Measurements from ENCODE around the gene MCC.

MCC gene

DNA sequence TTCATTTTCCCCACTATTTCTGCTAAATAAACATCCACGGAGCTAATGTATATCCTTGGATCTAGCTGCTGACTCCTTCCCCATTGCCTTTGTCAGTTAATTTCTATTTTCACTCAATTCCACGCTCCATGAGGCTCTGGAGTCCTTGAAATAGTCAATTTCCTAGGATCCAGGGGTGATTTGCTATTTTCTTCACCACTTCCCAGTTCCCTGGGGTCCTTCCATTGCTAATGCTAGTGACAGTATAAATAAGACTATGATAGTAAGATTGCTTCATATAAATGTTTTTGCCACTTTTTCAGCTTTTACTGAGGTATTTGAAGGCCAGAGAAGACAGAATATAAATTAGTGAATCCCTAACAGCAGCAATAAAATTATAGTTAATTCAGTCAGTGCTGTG lies 66.6 kb downstream of the MCC start:
- ChIA-PET CTCF (interaction anchor here (0.6 kb wide), 1 partner anchor 81 kb away, joined by 4 read pairs; no protein-coding TSS in a partner anchor), POLR2A (no interaction called here)
- Histone ChIP-seq H3K4me1 (ENCODE audit: control insufficient read depth, insufficient read depth, low read length) (no peaks in the 10 kb centered on the region), H3K36me3 (ENCODE audit: control insufficient read depth in 2 of 2, insufficient read depth in 1 of 2, low read length in 2 of 2) (no peaks in the 10 kb centered on the region), H3K9me3 (ENCODE audit: control insufficient read depth, insufficient read depth, low read depth, low read length) (no peaks in the 10 kb centered on the region), H3K27ac (ENCODE audit: extremely low read depth, low read depth, low read length) (no peak overlapping the region), H3K4me3 (ENCODE audit: low read depth, low read length) (no peak overlapping the region)
- TF ChIP-seq HOXD13 (CRISPR knock-in tag; IDR thresholded peaks at IDR 0.05; ENCODE audit: borderline replicate concordance) (no peak), GLI2 (tag by site-specific recombination; IDR thresholded peaks at IDR 0.05; ENCODE audit: borderline replicate concordance, low read depth) (no peak), ZNF76 (tag by site-specific recombination; IDR thresholded peaks at IDR 0.05; ENCODE audit: borderline replicate concordance, low read depth) (no peak), SP3 (tag by site-specific recombination; IDR thresholded peaks at IDR 0.05) (no peak), ZNF366 (tag by site-specific recombination; conservative IDR thresholded peaks at IDR 0.05) (no peak), ZNF146 (tag by site-specific recombination; IDR thresholded peaks at IDR 0.05) (no peak), ZNF404 (tag by site-specific recombination; IDR thresholded peaks at IDR 0.05) (no peak), ZNF501 (tag by site-specific recombination; IDR thresholded peaks at IDR 0.05) (no peak), ZNF843 (tag by site-specific recombination; IDR thresholded peaks at IDR 0.05) (no peak), ZNF221 (tag by site-specific recombination; IDR thresholded peaks at IDR 0.05; ENCODE audit: borderline replicate concordance) (no peak)
- TF ChIP-seq, protein P1, sequence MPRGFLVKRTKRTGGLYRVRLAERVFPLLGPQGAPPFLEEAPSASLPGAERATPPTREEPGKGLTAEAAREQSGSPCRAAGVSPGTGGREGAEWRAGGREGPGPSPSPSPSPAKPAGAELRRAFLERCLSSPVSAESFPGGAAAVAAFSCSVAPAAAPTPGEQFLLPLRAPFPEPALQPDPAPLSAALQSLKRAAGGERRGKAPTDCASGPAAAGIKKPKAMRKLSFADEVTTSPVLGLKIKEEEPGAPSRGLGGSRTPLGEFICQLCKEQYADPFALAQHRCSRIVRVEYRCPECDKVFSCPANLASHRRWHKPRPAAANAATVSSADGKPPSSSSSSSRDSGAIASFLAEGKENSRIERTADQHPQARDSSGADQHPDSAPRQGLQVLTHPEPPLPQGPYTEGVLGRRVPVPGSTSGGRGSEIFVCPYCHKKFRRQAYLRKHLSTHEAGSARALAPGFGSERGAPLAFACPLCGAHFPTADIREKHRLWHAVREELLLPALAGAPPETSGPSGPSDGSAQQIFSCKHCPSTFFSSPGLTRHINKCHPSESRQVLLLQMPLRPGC (tag by site-specific recombination; IDR thresholded peaks at IDR 0.05): no peak
- TF ChIP-seq, protein P2, sequence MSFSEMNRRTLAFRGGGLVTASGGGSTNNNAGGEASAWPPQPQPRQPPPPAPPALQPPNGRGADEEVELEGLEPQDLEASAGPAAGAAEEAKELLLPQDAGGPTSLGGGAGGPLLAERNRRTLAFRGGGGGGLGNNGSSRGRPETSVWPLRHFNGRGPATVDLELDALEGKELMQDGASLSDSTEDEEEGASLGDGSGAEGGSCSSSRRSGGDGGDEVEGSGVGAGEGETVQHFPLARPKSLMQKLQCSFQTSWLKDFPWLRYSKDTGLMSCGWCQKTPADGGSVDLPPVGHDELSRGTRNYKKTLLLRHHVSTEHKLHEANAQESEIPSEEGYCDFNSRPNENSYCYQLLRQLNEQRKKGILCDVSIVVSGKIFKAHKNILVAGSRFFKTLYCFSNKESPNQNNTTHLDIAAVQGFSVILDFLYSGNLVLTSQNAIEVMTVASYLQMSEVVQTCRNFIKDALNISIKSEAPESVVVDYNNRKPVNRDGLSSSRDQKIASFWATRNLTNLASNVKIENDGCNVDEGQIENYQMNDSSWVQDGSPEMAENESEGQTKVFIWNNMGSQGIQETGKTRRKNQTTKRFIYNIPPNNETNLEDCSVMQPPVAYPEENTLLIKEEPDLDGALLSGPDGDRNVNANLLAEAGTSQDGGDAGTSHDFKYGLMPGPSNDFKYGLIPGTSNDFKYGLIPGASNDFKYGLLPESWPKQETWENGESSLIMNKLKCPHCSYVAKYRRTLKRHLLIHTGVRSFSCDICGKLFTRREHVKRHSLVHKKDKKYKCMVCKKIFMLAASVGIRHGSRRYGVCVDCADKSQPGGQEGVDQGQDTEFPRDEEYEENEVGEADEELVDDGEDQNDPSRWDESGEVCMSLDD (tag by site-specific recombination; IDR thresholded peaks at IDR 0.05): no peak

DNA sequence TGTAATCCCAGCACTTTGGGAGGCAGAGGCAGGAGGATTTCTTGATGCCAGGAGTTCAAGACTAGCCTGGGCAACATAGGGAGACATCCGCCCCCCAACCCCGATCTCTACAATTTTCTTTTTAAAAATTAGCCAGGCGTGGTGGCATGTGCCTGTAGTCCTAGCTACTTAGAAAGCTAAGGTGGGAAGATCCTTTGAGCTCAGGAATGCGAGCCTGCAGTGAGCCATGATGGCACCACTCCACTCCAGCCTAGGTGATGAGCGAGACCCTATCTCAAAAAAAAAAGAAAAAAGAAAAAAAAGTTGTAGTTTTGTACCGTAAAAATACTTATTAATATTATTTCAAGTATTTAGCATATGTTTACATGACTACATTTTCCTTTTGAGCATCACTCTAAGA lies 82.7 kb downstream of the MCC start:
- no peak overlapping the region for H3K27ac ChIP-seq (ENCODE audit: extremely low read depth, low read depth, low read length)
- no peaks in the 10 kb centered on the region for H3K36me3 ChIP-seq (ENCODE audit: control insufficient read depth in 2 of 2, insufficient read depth in 1 of 2, low read length in 2 of 2)
- CTCF ChIA-PET: interaction anchor here (0.6 to 1.3 kb wide), 2 partner anchors 26 to 27 kb away, joined by 3 to 5 read pairs; no protein-coding TSS in a partner anchor
- H3K4me1 ChIP-seq (ENCODE audit: control insufficient read depth, insufficient read depth, low read length): no peaks in the 10 kb centered on the region
- POLR2A ChIA-PET: no interaction called here
- TF ChIP-seq, protein P3, sequence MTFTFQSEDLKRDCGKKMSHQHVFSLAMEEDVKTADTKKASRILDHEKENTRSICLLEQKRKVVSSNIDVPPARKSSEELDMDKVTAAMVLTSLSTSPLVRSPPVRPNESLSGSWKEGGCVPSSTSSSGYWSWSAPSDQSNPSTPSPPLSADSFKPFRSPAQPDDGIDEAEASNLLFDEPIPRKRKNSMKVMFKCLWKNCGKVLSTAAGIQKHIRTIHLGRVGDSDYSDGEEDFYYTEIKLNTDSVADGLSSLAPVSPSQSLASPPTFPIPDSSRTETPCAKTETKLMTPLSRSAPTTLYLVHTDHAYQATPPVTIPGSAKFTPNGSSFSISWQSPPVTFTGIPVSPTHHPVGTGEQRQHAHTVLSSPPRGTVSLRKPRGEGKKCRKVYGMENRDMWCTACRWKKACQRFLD (tag by site-specific recombination; IDR thresholded peaks at IDR 0.05): no peak
- TF ChIP-seq HOXC10 (CRISPR knock-in tag; IDR thresholded peaks at IDR 0.05): no peak
- no peak for TF ChIP-seq MYNN (tag by site-specific recombination; IDR thresholded peaks at IDR 0.05; ENCODE audit: borderline replicate concordance)
- TF ChIP-seq, protein P4, sequence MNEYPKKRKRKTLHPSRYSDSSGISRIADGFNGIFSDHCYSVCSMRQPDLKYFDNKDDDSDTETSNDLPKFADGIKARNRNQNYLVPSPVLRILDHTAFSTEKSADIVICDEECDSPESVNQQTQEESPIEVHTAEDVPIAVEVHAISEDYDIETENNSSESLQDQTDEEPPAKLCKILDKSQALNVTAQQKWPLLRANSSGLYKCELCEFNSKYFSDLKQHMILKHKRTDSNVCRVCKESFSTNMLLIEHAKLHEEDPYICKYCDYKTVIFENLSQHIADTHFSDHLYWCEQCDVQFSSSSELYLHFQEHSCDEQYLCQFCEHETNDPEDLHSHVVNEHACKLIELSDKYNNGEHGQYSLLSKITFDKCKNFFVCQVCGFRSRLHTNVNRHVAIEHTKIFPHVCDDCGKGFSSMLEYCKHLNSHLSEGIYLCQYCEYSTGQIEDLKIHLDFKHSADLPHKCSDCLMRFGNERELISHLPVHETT (tag by site-specific recombination; IDR thresholded peaks at IDR 0.05): no peak
- TF ChIP-seq SALL2 (tag by site-specific recombination; IDR thresholded peaks at IDR 0.05; ENCODE audit: borderline replicate concordance): no peak
- TF ChIP-seq ZNF626 (tag by site-specific recombination; IDR thresholded peaks at IDR 0.05): no peak
- TF ChIP-seq, protein P5, sequence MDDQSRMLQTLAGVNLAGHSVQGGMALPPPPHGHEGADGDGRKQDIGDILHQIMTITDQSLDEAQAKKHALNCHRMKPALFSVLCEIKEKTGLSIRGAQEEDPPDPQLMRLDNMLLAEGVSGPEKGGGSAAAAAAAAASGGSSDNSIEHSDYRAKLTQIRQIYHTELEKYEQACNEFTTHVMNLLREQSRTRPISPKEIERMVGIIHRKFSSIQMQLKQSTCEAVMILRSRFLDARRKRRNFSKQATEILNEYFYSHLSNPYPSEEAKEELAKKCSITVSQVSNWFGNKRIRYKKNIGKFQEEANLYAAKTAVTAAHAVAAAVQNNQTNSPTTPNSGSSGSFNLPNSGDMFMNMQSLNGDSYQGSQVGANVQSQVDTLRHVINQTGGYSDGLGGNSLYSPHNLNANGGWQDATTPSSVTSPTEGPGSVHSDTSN (CRISPR knock-in tag; IDR thresholded peaks at IDR 0.05): no peak
- TF ChIP-seq, protein P6, sequence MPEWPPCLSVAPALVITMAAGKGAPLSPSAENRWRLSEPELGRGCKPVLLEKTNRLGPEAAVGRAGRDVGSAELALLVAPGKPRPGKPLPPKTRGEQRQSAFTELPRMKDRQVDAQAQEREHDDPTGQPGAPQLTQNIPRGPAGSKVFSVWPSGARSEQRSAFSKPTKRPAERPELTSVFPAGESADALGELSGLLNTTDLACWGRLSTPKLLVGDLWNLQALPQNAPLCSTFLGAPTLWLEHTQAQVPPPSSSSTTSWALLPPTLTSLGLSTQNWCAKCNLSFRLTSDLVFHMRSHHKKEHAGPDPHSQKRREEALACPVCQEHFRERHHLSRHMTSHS (tag by site-specific recombination; IDR thresholded peaks at IDR 0.05): no peak
- no peak for TF ChIP-seq SP2 (tag by site-specific recombination; IDR thresholded peaks at IDR 0.05)
- no peak overlapping the region for H3K4me3 ChIP-seq (ENCODE audit: low read depth, low read length)
- H3K9me3 ChIP-seq (ENCODE audit: control insufficient read depth, insufficient read depth, low read depth, low read length): no peaks in the 10 kb centered on the region
